Right lobe of liver (tissue), 6 donors: ENCODE data around the gene TSNAXIP1. TPM values are rescaled to one million over a fixed set of nuclear protein-coding genes. Genes with fewer than 3 reads are reported as not detected.

Experiments used
- ATAC-seq, 4 donors: fragments of 200-7000 bp; cut with Tn5 transposase; one replicate each; pipeline ENCODE4 v1.9.1; 2020; ENCODE audit warnings: mild to moderate bottlenecking in 4 of 4, moderate library complexity in 4 of 4
- DNase-seq, 3 donors: peaks; one replicate each; pipeline ENCODE4 v3.0.0-alpha.2; 2020
- H3K27ac ChIP-seq, 3 donors: fragments of 200-600 bp; one replicate each; pipeline ENCODE4 v1.8.0; 2022
- H3K27me3 ChIP-seq, 2 donors: fragments of 200-600 bp; one replicate each; pipeline ENCODE4 v1.8.0; 2022
- H3K36me3 ChIP-seq, 4 donors: fragments of 200-600 bp; sonication (generic) in 1 of 4; one replicate each; pipeline versions ENCODE4 v1.5.1 to v1.8.0; 2017 to 2022; ENCODE audit warnings: control low read depth in 1 of 4
- H3K4me1 ChIP-seq, 4 donors: fragments of 200-600 bp; sonication (generic) in 1 of 4; one replicate each; pipeline versions ENCODE4 v1.5.1 to v1.8.0; 2017 to 2022; ENCODE audit warnings: control low read depth in 1 of 4
- H3K4me3 ChIP-seq, 3 donors: fragments of 200-600 bp; one replicate each; pipeline ENCODE4 v1.8.0; 2022
- H3K9me3 ChIP-seq, 4 donors: fragments of 200-600 bp; sonication (generic) in 1 of 4; one replicate each; pipeline versions ENCODE4 v1.5.1 to v1.8.0; 2017 to 2022; ENCODE audit warnings: control low read depth in 1 of 4
- POLR2A ChIP-seq: fragments of 450-650 bp; IDR thresholded peaks from one replicate; pipeline ENCODE4 v1.6.1; 2017; ENCODE audit warnings: antibody characterized with exemption, mild to moderate bottlenecking
- whole genome bisulfite sequencing: methylation state at CpG from one replicate; pipeline ENCODE4 v1.1.6; 2018; ENCODE audit warnings: low coverage, low lambda C conversion rate; ENCODE audit not compliant: insufficient coverage; ENCODE audit errors: missing lambda C conversion rate; 5-methylcytosine and 5-hydroxymethylcytosine counted together
- intact Hi-C, 2 donors: fragments of 100-400 bp; cut with DNase I; formaldehyde crosslinking; loops; one replicate each; pipeline versions ENCODE4 v1.11.2 to v1.14.1; 2022
- total RNA-seq, 6 experiments: library from RNA; depleted of rRNA in 2 of 6; stranded (reverse); fragments of >200 nt in 2 of 6; fragmentation: NEBNext Ultra II Directional in 3 of 6; extraction: Animal tissue kit (Norgen Biotek cat#: 25700) in 3 of 6; gene quantifications; one replicate each; pipeline versions ENCODE4 v1.1.0 to v1.2.4, GENCODE V29; 2016 to 2023
- TF ChIP-seq, protein P1 (sequence below), 4 donors: fragments of 200-600 bp in 3 of 4; fragments of 450-650 bp in 1 of 4; IDR thresholded peaks; one replicate each; pipeline versions ENCODE4 v1.5.1 to v1.8.0; 2016 to 2022; ENCODE audit warnings: antibody characterized with exemption in 4 of 4, mild to moderate bottlenecking in 2 of 4
- donor health status: DM: no; HTN: yes; CAD: no.
- donor health status: DM: no; HTN: no; CAD: no.
- donor health status: DM: no; HTN: no; CAD: no.
- donor health status: DM: no; HTN: yes; CAD: no.
- donor health status: DM: no; HTN: yes; CAD: no.

TSNAXIP1 gene
- total RNA-seq, 6 experiments from 2014 or later, result 0.42 to 1.2 (median 0.99) TPM

DNA sequence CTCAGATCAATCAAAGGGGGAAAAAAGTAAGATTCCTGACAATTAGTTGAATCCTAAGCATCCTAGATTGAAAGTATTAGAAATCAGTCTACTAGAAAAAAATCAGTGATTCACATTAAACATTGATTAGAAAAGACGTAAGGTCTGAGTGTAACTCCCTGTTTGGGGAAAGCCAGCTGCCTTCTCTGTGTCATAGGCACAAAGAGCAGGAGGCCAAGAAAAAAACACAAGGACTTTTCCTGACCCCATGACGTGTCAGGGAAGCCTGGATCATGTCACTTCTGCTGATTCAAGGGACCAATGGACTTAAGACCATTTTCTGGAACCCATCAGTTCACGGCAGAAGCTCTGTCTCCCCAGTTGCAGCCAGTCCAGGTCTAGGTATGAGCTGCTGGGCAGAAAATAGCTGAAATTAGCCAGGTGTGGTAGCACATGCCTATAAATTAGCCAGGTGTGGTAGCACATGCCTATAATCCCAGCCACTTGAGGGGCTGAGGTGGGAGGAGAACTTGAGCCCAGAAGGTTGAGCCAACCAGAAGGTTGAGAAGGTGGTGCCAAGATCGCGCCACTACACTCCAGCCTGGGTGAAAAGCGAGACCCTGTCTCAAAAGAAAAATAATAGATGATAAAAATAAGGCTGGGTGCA, 36.2 kb upstream of the TSNAXIP1 start:
- 42% methylated on average over 5 of the region's 6 CpGs for whole genome bisulfite sequencing
- ATAC-seq (peak; percentile 16 to 54 (median 54)), DNase-seq (peak; percentile 37 to 74 (median 59))
- Histone ChIP-seq H3K36me3 (no peaks in the 10 kb centered on the region), H3K27me3 (no peaks in the 10 kb centered on the region), H3K9me3 (no peaks in the 10 kb centered on the region), H3K4me3 (no peak overlapping the region), H3K27ac (peak overlapping the region; percentile 76 to 93 (median 77)), H3K4me1 (peaks cover 0 to 59% (median 34%) of the 10 kb centered on the region in 4 donors)
- intact Hi-C loops, result loop anchor here in 1 of 2 donors (5.0 kb wide), 1 partner anchor 43 kb away; no protein-coding TSS in a partner anchor
- TF ChIP-seq, protein P1, sequence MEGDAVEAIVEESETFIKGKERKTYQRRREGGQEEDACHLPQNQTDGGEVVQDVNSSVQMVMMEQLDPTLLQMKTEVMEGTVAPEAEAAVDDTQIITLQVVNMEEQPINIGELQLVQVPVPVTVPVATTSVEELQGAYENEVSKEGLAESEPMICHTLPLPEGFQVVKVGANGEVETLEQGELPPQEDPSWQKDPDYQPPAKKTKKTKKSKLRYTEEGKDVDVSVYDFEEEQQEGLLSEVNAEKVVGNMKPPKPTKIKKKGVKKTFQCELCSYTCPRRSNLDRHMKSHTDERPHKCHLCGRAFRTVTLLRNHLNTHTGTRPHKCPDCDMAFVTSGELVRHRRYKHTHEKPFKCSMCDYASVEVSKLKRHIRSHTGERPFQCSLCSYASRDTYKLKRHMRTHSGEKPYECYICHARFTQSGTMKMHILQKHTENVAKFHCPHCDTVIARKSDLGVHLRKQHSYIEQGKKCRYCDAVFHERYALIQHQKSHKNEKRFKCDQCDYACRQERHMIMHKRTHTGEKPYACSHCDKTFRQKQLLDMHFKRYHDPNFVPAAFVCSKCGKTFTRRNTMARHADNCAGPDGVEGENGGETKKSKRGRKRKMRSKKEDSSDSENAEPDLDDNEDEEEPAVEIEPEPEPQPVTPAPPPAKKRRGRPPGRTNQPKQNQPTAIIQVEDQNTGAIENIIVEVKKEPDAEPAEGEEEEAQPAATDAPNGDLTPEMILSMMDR (IDR thresholded peaks at IDR 0.05), result no peak
- no peak for TF ChIP-seq POLR2A

DNA sequence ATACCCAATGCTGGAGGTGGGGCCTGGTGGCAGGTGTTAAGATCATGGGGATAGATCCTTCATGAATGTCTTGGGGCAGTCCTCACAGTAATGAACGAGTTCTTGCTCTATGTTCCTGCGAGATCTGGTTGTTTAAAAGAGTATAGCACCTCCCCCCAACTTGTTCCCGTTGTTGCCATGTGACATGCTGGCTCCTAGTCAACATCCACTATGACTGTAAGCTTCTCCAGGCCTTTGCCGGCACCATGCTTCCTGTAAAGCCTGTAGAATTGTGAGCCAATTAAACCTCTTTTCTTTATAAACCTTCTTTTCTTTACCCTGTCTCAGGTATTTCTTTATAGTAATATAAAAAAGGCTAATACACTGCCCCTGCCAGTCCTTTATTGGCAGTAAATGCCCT, 33.6 kb upstream of the TSNAXIP1 start:
- no peaks in the 10 kb centered on the region for H3K9me3 ChIP-seq
- no peak for TF ChIP-seq POLR2A
- TF ChIP-seq, protein P1 (IDR thresholded peaks at IDR 0.05), result no peak
- intact Hi-C loops, result loop anchor here in 1 of 2 donors (5.0 kb wide), 1 partner anchor 46 kb away; no protein-coding TSS in a partner anchor
- peak overlapping the region; percentile 76 to 93 (median 77) for H3K27ac ChIP-seq
- peak; percentile 39 to 59 (median 50) for ATAC-seq
- H3K27me3 ChIP-seq, result no peaks in the 10 kb centered on the region
- H3K4me1 ChIP-seq, result peaks cover 0 to 64% (median 36%) of the 10 kb centered on the region in 4 donors
- H3K4me3 ChIP-seq, result no peak overlapping the region
- 7% methylated on average over 2 of the region's 4 CpGs for WGBS
- peak; percentile 55 to 74 (median 65) for DNase-seq
- H3K36me3 ChIP-seq, result no peaks in the 10 kb centered on the region

DNA sequence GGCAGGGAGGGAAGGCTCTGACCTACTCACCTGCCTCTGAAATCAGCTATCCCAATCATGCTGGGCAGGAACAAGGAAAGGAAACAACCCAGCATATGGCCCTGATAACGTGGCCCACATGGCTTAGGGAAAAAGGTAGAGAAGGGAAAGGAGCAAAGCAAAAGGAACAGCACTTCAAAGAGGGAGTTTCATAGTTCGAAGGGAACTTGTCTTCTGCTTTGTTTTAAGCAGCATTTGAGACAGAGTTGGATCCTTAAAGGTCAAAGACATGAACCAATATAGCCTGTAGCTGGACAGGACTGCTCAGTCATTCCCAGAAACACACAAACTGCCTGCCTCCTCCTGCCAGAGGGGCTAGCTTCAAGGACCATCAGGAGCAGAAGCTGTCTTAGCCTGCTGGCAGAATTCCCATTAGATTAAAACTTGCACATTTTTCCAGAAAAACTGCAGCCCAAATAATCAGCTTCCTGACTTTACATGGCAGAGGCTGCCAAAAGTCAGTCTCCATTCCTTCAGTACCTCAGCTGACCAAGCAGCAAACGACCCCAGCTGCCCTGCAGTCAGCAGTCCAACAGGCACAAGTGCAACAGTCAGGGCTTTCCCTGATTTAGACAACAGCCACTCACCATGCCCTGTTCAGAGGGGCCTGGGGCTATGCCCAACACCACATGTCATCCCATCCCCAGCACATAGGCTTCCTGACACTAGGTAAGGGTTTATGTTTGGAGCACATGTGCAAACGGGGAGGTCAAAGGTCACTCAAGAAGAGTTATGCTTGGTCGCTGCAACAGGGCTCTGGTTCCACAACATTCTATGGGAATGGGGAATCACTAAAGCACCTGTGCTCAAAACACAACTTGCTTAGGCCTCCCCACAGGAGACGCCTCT, 32.9 kb upstream of the TSNAXIP1 start:
- 22% methylated on average over 4 of the region's 6 CpGs for WGBS
- peak; percentile 25 to 63 (median 43) for ATAC-seq

DNA sequence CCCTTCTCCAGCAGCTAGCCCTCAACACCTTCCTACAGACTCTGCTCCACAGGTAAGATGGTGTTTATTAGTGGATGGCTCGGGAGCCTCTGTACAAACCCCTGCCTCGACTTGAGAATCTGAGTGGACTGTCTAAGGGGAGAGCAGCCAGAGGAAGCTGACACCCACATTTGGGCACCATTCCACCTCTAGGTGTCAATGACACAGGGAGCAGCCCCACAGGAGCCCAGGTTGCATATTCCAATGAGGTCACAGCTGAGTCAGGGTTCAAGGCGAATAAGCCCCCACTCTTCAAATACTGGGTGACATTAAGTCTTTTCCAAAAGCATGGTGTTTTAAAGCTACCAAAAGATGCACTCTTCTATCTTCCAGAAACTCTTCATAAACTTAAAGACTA, 32.2 kb upstream of the TSNAXIP1 start:
- intact Hi-C loops, result loop anchor here in 1 of 2 donors (5.0 kb wide), 1 partner anchor 47 kb away; no protein-coding TSS in a partner anchor
- Histone ChIP-seq H3K9me3 (no peaks in the 10 kb centered on the region), H3K36me3 (no peaks in the 10 kb centered on the region), H3K4me1 (peaks cover 0 to 76% (median 43%) of the 10 kb centered on the region in 4 donors), H3K27me3 (no peaks in the 10 kb centered on the region), H3K4me3 (no peak overlapping the region), H3K27ac (peak overlapping the region; percentile 76 to 93 (median 77))
- peak; percentile 45 to 69 (median 62) for ATAC-seq
- DNase-seq, result peak; percentile 68 to 86 (median 75)
- WGBS, result 40% methylated on average over 1 of the region's 3 CpGs
- TF ChIP-seq POLR2A, result no peak
- TF ChIP-seq, protein P1 (IDR thresholded peaks at IDR 0.05), result no peak

More for the DNA sequence above, 32.9 kb upstream of the TSNAXIP1 start:
- intact Hi-C loops, result loop anchor here in 1 of 2 donors (5.0 kb wide), 1 partner anchor 47 kb away; no protein-coding TSS in a partner anchor
- Histone ChIP-seq H3K4me3 (no peak overlapping the region), H3K9me3 (no peaks in the 10 kb centered on the region), H3K27me3 (no peaks in the 10 kb centered on the region), H3K4me1 (peaks cover 0 to 71% (median 40%) of the 10 kb centered on the region in 4 donors), H3K36me3 (no peaks in the 10 kb centered on the region), H3K27ac (peak overlapping the region; percentile 76 to 93 (median 77))
- DNase-seq, result peak; percentile 36 to 68 (median 65)
- TF ChIP-seq, protein P1 (IDR thresholded peaks at IDR 0.05), result no peak
- no peak for TF ChIP-seq POLR2A
